ENCODE results near the gene CNPY1. TPM values are rescaled to one million over a fixed set of nuclear protein-coding genes. Genes with fewer than 3 reads are reported as not detected.
"Not testable (repeated sequence)": the region's sequence is repeated elsewhere in the genome, so short reads cannot be mapped to it uniquely, and the experiment has no call there.

Gene CNPY1
- polyA plus RNA-seq, 3 donors, result not detected

GRCh38 chr7:155521007-155521742 is 25.2 kb downstream of the CNPY1 start:
- DNase-seq (ENCODE audit: extremely low read depth in 1 of 11, low read depth in 9 of 11, low spot score in 4 of 11), result no peak

DNA sequence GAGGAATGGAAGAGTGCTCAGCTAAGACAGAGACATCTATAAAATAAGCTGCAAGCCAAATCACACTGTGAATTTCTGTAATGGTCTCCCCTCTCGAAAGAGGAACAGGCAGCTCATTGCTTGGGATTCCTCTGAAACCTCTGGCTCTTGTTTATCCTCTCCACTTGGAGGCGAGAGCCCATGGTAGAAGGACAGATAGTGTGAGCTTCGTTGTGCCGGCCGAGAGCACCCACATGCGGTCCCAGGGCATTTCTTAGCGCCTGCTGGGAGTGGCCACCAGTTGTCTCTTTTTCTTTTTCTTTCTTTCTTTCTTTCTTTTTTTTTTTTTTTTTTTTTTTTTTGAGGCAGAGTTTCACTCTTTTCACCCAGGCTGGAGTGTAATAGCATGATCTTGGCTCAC is 26.2 kb downstream of the CNPY1 start:
- DNase-seq (ENCODE audit: extremely low read depth in 1 of 11, low read depth in 9 of 11, low spot score in 4 of 11), result no peak

- not testable (repeated sequence) for DNase-seq (ENCODE audit: extremely low read depth in 1 of 11, low read depth in 9 of 11, low spot score in 4 of 11)
These were observed 27.0 kb downstream of the CNPY1 start for GRCh38 chr7:155519358-155519757.

GRCh38 chr7:155518633-155519032 is 27.7 kb downstream of the CNPY1 start:
- no peak for DNase-seq (ENCODE audit: extremely low read depth in 1 of 11, low read depth in 9 of 11, low spot score in 4 of 11)

DNA sequence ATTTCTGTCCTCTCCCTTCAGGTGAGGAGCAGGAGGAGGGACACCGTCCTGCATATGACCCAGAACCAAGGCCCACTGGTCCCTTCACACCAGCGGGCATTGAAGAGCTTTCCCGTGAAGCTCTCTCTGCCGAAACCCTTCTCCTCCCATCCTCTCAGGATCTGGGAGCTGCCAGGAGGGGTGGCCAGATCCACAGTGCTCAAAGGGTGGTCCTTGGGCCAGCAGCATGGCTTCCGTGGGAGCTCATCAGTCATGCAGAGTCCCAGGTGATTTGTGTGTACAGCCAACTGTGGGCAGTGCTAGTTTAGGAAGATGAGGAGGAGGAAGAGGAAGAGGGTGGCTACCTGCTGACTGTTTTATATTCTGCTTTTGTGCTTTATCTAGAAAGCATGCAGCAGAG is 28.4 kb downstream of the CNPY1 start:
- no peak for DNase-seq (ENCODE audit: extremely low read depth in 1 of 11, low read depth in 9 of 11, low spot score in 4 of 11)

GRCh38 chr7:155517452-155517851 is 28.9 kb downstream of the CNPY1 start:
- DNase-seq (ENCODE audit: extremely low read depth in 1 of 11, low read depth in 9 of 11, low spot score in 4 of 11), result no peak

- DNase-seq (ENCODE audit: extremely low read depth in 1 of 11, low read depth in 9 of 11, low spot score in 4 of 11), result no peak
These were observed 29.9 kb downstream of the CNPY1 start for GRCh38 chr7:155516466-155516865.

GRCh38 chr7:155515318-155515717 is 31.0 kb downstream of the CNPY1 start:
- no peak for DNase-seq (ENCODE audit: extremely low read depth in 1 of 11, low read depth in 9 of 11, low spot score in 4 of 11)

- DNase-seq (ENCODE audit: extremely low read depth in 1 of 11, low read depth in 9 of 11, low spot score in 4 of 11), result no peak
These were observed 32.1 kb downstream of the CNPY1 start for GRCh38 chr7:155514296-155514695.

DNA sequence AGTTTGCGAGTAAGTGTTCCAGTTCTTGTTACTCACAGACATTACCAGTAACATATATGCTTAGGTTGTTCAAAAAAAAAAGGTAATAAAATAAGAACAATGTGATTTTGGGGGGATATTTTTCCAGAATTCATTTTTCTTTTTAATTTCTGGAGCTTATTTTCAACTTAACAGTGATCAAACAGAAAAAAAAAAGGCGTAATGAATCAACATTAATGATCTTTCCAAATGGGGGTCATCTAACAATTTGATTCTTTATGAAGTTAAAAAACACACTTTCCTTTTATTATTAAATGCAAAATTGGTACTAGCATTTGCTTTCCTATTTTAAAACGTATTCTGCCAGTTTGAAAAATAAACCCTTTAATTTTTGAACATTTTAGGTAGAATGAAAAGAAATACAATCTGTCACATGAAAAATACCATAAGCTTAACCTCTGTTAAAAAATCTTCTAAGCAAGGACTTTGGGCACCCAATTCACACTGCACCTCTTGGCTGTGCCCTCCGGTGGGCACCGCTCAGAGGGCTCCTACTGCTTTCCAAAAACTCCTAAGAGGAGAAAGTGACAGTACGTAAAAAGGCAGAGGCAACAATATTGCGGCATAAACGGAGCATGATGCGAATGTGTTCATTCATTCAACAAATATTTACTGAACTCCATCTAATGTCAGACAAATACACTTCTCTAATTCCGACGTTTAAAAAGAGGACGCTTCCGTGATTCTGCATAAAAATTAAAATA is 32.6 kb downstream of the CNPY1 start:
- DNase-seq (ENCODE audit: extremely low read depth in 1 of 11, low read depth in 9 of 11, low spot score in 4 of 11), result no peak

DNA sequence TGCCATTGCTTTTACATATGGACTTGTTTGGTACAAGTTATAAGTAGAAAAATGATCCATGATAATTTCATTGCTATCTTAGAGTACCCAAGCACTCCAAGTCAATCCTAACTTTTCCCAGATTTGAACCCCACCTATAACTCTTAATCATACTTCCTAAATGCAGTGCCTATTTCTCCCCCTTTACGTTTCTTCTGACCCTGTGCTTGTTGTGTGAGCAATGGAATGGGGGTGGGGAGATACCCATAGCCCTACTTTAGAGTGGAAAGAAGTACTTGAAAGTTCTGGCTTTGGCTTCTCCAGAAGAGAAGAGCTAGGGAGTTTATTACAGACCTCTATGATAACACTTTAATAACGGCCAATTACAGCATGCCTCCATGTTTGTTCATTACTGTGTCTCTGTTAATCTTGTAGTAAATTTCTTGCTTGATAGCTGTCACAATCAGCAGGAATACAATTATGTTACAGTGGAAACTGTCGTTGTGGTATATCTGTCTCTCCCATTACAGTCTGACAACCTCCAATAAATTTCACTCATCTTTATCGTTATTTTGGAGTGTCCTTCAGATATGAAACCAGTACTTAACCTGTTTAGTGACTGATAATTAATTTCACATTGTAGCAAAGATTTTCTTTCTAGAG is 34.0 kb downstream of the CNPY1 start:
- no peak for DNase-seq (ENCODE audit: extremely low read depth in 1 of 11, low read depth in 9 of 11, low spot score in 4 of 11)

DNA sequence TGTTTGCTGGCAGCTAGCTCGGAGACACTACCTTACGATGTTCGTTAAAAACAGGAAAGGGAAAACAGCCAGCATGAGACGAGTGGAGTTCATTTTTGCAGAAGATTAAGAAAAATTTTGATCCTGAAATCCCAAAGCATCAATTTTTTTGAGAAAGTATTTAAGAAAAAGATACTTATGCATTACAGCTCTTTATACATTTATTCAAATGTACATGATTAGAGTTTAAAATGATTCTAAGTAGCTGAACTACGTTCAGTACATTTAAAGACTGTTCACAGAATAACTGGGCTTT is 34.7 kb downstream of the CNPY1 start:
- DNase-seq (ENCODE audit: extremely low read depth in 1 of 11, low read depth in 9 of 11, low spot score in 4 of 11), result no peak

GRCh38 chr7:155510975-155511701 is 35.2 kb downstream of the CNPY1 start:
- DNase-seq (ENCODE audit: extremely low read depth in 1 of 11, low read depth in 9 of 11, low spot score in 4 of 11), result no peak

- DNase-seq (ENCODE audit: extremely low read depth in 1 of 11, low read depth in 9 of 11, low spot score in 4 of 11), result no peak
These were observed 36.4 kb downstream of the CNPY1 start for GRCh38 chr7:155509725-155510551.

- no peak for DNase-seq (ENCODE audit: extremely low read depth in 1 of 11, low read depth in 9 of 11, low spot score in 4 of 11)
These were observed 37.0 kb downstream of the CNPY1 start for GRCh38 chr7:155509359-155509724.

DNA sequence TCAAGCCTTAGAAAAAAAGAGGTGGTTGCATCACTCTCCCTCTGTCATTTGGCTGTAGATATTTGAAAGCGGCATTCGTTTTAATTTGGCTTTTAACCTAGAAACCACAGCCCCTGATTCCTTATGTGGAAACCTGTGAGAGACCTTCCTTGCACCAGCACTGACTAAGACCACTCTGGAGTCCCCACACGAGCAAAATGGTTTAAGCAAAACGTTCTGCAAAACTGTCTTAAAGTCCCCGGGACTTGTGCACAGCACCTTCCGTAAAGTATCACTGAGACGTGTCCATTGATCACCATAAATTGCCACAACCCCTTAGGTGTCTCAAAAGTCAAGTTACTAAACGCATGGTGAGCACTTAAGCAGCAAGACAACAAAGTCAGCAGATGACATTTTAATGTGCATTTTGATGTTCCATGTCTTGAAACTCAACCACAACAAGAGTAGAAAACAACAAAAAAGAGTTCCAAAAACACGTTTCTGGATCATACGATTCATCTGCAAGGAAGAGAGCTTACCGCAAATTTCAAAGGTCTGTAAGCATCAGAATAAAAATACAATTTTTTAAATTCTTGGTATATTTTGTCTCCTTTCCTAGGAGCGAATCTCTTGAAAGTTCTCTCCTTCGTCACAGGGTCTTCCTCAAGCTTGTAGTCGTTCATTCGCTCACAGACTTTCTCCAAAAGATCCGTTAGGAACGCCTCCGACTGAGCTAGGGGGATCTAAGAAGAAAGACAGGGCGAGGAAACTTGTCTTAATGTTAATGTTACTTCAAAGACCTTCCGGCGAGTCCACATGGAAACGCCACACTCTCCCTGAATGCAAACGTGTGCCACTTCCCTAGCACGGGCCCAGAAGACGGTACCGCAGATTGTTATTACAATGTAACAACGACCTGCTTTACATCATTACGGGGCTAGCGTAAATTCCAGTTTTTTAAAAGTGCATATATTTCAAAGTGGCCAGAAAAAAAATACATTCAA is 37.7 kb downstream of the CNPY1 start:
- no peak for DNase-seq (ENCODE audit: extremely low read depth in 1 of 11, low read depth in 9 of 11, low spot score in 4 of 11)

- no peak for DNase-seq (ENCODE audit: extremely low read depth in 1 of 11, low read depth in 9 of 11, low spot score in 4 of 11)
These were observed 38.8 kb downstream of the CNPY1 start for GRCh38 chr7:155507576-155507975.

- DNase-seq (ENCODE audit: extremely low read depth in 1 of 11, low read depth in 9 of 11, low spot score in 4 of 11), result no peak
These were observed 39.5 kb downstream of the CNPY1 start for GRCh38 chr7:155506854-155507337.

All from renal cortex interstitium (tissue), 11 donors.